GM08714 (cell line): Measurements from ENCODE around the gene ITIH5.

ENCODE experiments used
- H3K4me3 ChIP-seq: fragments of 200-500 bp; sonication (Bioruptor generic); 2 replicates; pipeline ENCODE4 v1.5.1; 2014; ENCODE audit warnings: mild to moderate bottlenecking, low read length, inconsistent platforms
- ZNF274 ChIP-seq: IDR thresholded peaks from 2 replicates; pipeline ENCODE4 v1.6.1; 2012; ENCODE audit warnings: mild to moderate bottlenecking, low read depth, low read length

ITIH5 gene

GRCh38 chr10:7565871-7566270 lies 100.9 kb downstream of the ITIH5 start:
- no peak for TF ChIP-seq ZNF274

DNA sequence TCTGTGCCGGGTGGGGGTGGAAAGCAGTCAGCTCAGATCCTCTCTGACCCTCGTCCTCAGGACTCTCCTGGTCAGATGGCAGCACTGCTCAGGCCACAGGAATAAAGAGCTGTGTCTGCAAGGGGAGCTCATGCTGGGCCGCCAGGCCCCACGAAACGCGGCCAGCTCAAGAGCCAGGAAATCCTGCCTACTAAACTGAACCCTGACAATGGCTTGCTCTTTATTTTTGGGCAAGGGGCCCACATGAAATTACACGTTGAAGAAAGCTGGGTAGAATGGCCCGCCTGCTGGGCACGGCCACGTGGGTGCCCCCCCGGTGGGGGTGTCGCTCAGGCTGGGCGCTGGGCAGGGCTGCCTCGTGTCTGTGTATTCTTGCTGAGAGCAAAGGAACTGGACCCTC lies 103.0 kb downstream of the ITIH5 start:
- no peak overlapping the region for H3K4me3 ChIP-seq
- TF ChIP-seq ZNF274 = no peak

More at GRCh38 chr10:7565871-7566270, 100.9 kb downstream of the ITIH5 start:
- H3K4me3 ChIP-seq = no peak overlapping the region

DNA sequence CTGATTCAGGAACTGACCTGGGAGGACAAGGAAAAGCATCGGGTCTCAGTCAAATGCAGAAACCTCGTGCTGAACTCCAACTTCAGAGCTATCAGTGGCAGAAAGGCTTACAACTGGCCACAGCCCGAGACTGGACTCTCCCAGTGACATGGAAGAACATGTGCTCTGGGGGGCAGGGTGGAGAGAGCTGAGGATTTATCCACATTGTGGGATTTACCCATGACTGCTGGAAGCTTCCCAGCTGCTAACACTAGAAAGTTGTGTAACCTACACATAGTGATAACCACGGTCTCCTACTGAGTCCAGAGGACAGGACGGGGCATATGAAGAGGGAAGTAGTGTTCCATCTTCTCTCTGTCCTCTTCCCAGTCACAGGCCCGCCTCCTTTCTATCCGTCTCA lies 103.4 kb downstream of the ITIH5 start:
- TF ChIP-seq ZNF274 = no peak

GRCh38 chr10:7561985-7562384 lies 104.8 kb downstream of the ITIH5 start:
- no peak for TF ChIP-seq ZNF274
- no peak overlapping the region for H3K4me3 ChIP-seq

More for the DNA sequence above, 103.4 kb downstream of the ITIH5 start:
- no peak overlapping the region for H3K4me3 ChIP-seq

- TF ChIP-seq ZNF274 = no peak
- no peak overlapping the region for H3K4me3 ChIP-seq
These were observed 105.4 kb downstream of the ITIH5 start for GRCh38 chr10:7561216-7561893.

DNA sequence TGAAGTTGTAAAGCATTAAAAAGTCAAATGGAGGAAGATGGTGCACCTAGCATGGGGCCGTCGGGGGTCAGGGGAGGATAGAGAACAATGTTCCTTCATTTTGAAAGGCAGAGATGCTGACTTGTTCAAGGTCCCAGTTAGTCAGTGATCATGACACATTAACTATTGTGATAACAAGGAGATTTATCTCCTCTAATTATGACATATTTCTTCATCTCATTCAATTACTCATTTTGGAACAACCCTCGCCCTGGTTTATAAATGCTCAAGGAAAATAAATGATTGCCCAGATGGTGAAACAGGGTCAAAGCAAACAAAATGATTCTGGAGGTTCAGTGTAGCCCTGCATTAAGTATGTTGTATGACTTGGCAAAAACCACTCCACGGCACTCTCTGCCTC lies 106.2 kb downstream of the ITIH5 start:
- no peak overlapping the region for H3K4me3 ChIP-seq
- TF ChIP-seq ZNF274 = no peak

DNA sequence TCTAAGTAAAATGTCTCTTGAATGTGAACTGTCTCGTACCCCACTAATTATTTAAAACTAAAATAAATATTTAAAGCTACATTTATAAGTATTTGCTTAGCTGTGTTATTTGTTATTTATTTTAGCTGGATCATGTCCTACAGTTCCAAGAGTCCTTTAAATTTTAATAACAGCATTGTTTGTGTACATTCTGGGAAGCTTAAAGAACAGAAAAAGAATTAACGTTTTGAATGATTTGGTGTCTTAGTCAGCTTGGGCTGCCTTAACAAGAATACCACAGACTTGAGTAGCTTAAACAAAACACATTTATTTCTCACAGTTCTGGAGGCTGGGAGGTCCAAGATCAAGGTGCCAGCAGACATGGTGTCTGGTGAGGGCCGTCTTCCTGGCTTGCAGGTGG lies 107.4 kb downstream of the ITIH5 start:
- no peak overlapping the region for H3K4me3 ChIP-seq
- no peak for TF ChIP-seq ZNF274

DNA sequence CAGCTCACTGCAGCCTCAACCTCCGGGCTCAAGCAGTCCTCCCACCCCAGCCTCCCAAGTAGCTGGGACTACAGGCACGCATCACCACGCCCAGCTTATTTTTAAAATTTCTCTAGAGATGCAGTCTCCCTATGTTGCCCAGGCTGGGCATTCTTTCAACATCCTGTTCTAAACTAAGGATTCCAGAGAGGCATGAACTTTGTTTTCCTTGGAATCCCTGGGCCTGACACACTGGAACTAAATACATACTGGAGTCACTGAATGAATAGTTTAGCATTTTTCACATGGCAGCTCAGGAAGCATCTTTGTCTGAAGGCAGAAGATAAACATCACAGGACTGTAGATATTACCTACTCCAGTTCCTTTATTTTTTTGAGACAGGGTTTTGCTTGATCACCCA lies 108.7 kb downstream of the ITIH5 start:
- H3K4me3 ChIP-seq = no peak overlapping the region
- no peak for TF ChIP-seq ZNF274

DNA sequence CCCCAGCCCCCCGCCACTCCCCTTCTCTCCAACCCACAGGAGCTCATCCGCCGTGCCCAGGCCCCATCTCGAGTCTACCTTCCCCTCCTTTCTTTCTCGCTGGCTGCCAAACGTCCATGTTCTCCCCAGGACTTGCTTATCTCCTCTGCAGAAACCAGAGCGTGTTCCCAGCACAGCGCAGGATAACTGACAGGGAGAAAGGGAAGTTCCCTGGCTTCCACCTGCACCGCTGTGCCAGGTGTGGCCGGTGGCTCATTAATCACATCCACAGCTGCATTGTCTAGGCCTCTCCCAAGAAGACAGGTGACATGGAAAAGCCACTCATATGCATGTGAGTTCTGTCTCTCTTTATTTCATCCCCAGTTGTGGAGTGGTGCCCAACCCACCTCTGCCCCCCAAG lies 113.2 kb downstream of the ITIH5 start:
- H3K4me3 ChIP-seq = no peak overlapping the region
- no peak for TF ChIP-seq ZNF274

DNA sequence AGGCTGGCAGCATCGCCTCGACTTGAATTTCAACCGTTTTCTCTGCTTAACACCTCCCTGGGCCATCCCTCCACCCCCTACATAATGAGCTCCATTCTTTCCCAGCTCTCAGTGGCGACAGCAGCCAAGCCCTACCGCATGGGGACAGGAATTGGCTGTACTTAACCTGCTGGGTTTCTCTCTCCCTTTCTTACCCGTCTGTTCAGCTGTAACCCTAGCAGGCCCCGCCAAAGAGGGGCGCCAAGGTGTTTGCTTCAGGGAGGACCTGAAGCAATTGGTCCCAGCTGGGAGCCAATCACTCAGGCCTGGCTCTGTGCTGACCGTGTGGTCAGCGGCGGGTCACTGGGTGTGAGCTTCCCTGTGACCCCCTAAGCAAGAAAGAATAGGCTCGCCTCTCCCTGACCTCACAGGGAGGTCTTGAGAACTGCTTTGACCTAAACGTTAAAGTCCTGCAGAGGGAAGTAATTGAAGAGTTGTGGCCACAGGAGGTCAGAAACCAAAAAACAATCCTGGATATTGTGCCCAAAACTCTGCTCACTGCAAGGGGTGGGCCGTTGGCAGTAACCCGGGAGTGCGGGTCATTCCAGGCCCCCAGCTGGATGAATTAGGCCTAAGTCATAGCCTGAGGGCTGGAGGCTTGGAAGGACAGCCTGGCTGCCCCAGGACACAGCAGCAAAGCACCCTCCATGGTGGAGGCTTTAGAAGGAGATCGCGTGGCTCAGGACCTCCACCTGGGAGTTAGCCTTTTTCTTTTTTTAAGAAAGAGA lies 114.6 kb downstream of the ITIH5 start:
- no peak for TF ChIP-seq ZNF274
- H3K4me3 ChIP-seq = no peak overlapping the region

DNA sequence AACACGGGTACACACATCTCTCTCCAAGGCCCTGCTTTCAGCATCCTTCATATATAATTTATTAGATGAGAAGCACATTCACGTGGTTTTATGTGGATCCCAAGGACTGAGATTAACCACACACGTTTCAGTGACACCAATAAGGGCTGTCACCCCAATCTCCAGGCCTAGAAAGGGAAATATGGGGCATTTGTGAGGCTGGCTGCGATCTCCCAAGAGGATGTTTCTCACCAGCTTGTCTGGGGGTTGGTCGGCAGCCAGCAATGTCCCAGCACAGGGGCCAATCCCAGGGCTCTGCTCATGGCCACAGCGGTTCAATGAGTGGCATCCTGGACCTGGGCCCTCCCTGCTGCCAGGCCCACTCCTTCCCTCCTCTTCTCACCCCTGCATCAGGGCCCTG lies 115.5 kb downstream of the ITIH5 start:
- no peak overlapping the region for H3K4me3 ChIP-seq
- TF ChIP-seq ZNF274 = no peak

DNA sequence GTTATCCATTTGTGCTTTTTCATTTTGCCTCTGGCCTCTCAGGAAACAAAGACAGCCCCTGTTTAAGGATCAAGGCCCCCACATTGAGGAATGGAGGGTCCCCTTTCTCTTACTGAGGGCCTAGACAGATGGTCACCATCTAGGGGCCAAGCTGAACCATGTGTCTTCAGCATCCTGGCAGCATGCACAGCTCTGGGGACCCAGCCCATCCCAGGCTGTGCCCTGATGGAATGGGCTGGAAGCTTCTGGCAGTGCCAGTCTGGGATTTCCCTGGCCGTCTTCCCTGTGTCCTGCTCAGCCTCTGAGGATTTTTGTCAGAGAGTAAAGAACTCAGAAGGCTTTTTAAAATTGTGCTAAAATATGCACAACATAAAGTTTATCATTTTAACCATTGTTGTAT lies 116.8 kb downstream of the ITIH5 start:
- H3K4me3 ChIP-seq = no peak overlapping the region
- TF ChIP-seq ZNF274 = no peak

DNA sequence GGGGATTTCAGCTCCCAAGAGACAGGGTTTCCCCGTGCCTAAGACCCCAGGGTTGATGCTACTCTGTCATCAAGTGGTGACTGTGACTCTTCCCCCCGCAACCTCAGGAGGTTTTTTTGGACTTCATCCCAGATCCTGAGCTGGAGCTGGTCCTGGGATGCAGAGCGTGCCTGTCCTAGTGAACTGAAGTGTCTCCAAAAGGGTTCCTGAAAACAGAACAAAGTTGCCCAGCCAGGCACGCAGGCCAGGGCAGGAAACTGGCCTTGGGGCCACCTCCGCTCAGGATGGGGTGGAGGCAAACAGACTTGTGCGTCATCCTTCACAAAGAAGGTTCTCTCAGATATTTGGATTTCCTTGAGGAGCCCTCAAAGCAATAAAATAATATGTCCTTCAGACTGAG lies 118.9 kb downstream of the ITIH5 start:
- TF ChIP-seq ZNF274 = no peak
- no peak overlapping the region for H3K4me3 ChIP-seq

GRCh38 chr10:7547206-7547605 lies 119.6 kb downstream of the ITIH5 start:
- H3K4me3 ChIP-seq = no peak overlapping the region
- no peak for TF ChIP-seq ZNF274

GRCh38 chr10:7546385-7546967 lies 120.3 kb downstream of the ITIH5 start:
- no peak overlapping the region for H3K4me3 ChIP-seq
- no peak for TF ChIP-seq ZNF274
